CD4-positive, alpha-beta T cell treated with Interleukin-17A for 1 hour (primary cell): ENCODE results near the gene PLEKHH1.
"Not testable (repeated sequence)": the region's sequence is repeated elsewhere in the genome, so short reads cannot be mapped to it uniquely, and the experiment has no call there.

ENCODE experiments used
- DNase-seq: peaks from one replicate; pipeline ENCODE4 v3.0.0-alpha.2; 2020

PLEKHH1 gene

DNA sequence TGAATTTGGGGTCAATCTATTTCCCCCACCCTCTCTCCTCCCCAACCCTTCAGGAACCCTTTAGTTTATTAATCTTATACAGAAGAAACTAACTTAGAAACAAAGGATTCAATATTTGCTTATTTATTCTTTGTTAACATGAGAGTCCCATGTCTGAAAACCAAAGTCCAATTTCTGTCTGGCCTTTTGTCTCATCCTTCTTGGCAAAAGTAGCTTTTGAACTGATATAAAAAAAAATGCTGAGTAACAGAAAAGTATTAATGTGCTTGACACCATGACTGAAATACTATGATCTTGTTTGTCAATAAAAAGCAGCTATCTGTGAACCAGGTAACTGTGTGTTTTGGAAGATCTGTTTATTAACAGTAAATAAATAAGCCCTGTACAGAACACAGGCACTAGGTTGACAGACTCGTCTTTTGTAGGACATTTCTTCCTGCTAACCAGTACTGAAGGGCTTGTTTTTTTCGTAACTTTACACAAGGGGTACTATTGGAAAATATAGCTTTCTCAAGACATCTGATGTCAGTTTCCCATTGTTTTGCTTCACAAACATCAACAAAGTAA, 56.2 kb downstream of the PLEKHH1 start:
- DNase-seq = no peak

DNA sequence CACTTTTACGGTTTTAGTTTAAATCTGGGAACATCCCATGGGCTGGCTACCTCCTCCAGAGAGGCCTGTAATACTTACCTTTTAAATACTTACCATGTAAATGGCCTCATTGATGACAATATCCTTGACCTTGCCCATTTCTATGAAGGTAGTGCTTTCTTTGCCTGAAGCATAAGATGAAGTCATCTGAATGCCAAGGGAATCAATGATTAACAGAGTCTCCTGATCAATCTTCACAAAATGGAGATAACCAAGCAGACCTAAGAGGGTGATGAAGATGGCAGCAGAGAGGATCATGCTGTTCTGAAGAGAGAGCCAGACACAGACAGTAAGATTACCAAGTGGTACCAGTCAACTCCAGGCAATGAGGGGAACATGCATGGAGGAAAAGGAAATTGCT, 60.6 kb downstream of the PLEKHH1 start:
- not testable (repeated sequence) for DNase-seq

GRCh38 chr14:67595392-67595791, 62.3 kb downstream of the PLEKHH1 start:
- no peak for DNase-seq

GRCh38 chr14:67599698-67600561, 66.8 kb downstream of the PLEKHH1 start, which contains the start of gene PIGH:
TSS of gene PIGH (minus strand) at chr14:67600268. CDS start at chr14:67600203, 65 bp downstream.
- DNase-seq = peak; percentile 95

DNA sequence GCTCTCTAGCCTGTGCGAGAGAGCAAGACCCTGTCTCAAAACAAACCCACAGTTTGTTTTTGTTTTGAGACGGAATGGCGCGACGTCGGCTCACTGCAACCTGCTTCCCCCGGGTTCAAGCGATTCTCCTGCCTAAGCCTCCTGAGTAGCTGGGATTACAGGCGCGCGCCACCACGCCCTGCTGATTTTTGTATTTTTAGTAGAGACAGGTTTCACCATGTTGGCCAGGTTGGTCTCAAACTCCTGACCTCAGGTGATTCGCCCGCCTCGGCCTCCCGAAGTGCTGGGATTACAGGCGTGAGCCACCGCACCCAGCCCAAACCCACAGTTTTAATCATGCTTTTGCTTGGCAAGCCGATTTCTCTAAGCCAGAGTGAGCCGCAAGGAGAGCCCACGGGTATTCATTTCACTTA, 67.5 kb downstream of the PLEKHH1 start:
- not testable (repeated sequence) for DNase-seq

DNA sequence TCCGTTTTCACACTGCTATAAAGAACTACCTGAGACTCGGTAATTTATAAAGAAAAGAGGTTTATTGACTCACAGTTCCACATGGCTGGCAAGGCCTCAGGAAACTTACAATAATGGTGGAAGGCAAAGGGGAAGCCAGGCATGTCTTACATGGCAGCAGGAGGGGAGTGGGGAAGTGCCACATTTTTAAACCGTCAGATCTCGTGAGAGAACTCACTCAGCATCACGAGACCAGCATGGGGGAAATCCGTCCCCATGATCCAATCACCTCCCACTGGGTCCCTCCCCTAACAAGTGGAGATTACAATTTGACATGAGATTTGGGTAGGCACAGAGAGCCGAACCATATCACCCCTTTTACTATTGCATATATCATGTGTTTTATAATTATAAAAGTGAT, 69.0 kb downstream of the PLEKHH1 start:
- DNase-seq = no peak

GRCh38 chr14:67602995-67603545, 70.0 kb downstream of the PLEKHH1 start:
- no peak for DNase-seq

- no peak for DNase-seq
Measured at GRCh38 chr14:67607646-67608045, 74.6 kb downstream of the PLEKHH1 start.

- no peak for DNase-seq
Measured at GRCh38 chr14:67609642-67610310, 76.7 kb downstream of the PLEKHH1 start.

- DNase-seq = no peak
Measured at GRCh38 chr14:67610491-67610890, 77.4 kb downstream of the PLEKHH1 start.

DNA sequence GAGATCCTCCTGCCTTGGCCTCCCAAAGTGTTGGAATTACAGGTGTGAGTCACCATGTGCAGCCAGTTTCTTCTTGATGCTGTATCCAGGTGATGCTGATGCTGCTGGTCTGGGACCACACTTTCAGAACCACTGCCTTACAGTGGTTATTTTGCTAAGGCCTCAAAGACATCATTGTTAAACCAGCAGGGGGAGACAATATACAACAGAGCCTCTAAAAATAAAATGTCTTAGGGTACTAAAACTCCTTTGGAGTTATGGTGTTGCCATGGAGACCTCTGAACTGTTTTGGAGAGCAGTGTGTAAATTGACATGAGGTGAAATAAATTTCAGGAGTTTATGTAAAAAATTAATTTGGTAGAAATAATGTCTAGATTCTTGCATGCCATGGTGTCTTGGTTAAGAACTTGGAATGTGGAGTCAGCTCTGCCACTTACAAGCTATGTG, 85.5 kb downstream of the PLEKHH1 start:
- peak; percentile 90 for DNase-seq

DNA sequence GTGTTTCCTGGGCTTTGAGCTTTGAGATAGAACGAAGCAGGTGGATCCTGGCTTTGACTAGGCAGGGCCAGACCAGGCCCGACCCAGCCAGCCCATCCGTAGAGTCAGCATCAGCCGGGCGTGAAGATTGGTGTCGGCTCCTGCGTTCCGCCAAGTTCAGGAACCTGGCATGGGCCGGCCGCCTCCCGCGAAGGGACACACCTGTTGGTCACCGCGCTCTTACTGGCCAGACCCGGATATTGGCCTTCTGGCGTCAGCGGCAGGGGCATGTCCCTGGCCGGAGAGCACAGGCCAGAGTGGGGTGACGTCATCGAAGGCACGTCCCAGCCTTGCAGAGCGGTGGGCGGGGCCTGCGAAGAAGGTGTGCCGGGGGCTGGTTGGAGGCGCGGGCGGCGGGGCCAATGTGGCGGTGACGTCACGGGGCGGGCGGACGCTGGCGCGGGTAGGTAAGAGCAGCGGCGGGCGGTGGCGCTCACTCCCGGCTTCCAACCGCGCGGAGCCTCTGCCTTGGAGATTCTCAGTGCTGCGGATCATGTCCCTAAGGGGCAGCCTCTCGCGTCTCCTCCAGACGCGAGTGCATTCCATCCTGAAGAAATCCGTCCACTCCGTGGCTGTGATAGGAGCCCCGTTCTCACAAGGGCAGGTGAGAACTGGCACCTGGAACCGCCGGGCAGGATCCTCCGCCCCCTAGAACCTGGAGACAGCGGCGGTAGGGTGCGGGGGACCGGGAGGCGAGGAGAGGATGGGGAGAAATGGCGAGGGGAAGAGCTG, 86.5 kb downstream of the PLEKHH1 start, which contains the start of gene ARG2:
TSS of gene ARG2 (plus strand) at position 475 of the 771 bp plus-strand sequence. CDS start at position 533, 58 bp downstream.
- DNase-seq = peak; percentile 97

DNA sequence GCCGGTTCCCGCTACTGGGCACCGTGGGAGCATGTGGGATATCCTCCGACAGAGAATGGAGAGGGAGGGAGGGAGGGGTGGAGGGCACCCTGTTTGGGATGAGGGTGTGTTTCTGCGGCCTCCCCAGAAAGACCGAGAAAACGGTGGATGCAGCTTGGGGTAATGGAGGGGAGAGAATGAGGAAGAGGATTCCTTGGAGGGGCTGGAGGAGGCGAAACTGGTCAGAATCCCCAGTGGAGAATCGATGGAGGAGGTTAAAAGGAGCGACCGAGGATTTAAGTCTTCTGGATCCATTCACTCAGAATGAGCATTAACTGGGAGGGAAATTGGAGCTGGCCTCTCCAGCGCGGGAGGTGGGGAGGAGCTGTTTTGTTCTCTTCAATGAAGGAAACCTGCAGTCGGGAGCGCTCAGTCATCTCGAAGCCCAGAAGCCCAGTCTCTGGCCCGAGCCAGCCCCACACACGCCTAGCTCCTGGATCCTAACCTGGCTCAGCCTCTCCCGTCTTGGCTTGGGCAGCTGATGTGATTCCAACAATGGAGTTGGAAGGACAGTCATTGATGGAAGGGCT, 87.2 kb downstream of the PLEKHH1 start:
- DNase-seq = no peak

- DNase-seq = no peak
Measured at GRCh38 chr14:67622675-67623074, 89.6 kb downstream of the PLEKHH1 start.

- DNase-seq = no peak
Measured at GRCh38 chr14:67623114-67623513, 90.0 kb downstream of the PLEKHH1 start.

GRCh38 chr14:67626131-67626530, 93.0 kb downstream of the PLEKHH1 start:
- DNase-seq = not testable (repeated sequence)

DNA sequence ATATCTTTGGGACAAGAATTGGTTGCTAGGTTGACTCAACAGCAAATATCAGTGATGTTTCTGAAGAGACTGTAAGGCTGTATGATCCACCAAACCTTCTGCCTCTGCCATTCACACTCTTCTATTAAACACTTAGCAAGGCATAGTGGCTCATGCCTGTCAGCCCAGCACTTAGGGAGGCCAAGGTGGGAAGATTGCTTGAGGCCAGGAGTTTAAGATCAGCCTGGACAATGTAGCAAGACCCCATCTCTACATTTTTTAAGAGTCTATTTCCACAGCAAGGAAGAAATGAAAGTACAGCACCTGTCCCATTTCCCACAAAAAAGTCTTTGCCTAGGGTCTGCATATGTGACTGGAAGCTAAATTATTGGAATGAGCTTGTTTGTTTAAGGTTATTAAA, 94.4 kb downstream of the PLEKHH1 start:
- DNase-seq = no peak

- DNase-seq = no peak
Measured at GRCh38 chr14:67630186-67630585, 97.1 kb downstream of the PLEKHH1 start.

DNA sequence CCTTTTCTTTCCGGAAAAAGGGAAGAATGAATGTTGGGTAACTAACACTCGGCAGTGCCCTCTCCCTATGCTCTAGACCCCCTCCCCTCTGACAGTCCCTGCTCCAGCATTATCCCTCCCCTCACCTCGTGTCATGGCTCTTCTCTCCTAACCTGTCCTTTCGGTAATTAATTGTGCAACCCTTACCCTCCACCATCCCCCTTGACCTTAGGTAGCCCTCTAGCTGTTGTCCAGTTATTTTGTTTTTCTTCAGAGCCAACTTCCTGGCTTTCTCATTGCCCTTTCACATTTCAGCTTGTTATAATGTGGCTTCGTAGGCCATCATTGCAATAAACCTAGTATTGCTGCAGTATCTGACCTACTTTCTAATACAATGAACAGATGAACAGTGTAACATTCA, 97.8 kb downstream of the PLEKHH1 start:
- DNase-seq = no peak

DNA sequence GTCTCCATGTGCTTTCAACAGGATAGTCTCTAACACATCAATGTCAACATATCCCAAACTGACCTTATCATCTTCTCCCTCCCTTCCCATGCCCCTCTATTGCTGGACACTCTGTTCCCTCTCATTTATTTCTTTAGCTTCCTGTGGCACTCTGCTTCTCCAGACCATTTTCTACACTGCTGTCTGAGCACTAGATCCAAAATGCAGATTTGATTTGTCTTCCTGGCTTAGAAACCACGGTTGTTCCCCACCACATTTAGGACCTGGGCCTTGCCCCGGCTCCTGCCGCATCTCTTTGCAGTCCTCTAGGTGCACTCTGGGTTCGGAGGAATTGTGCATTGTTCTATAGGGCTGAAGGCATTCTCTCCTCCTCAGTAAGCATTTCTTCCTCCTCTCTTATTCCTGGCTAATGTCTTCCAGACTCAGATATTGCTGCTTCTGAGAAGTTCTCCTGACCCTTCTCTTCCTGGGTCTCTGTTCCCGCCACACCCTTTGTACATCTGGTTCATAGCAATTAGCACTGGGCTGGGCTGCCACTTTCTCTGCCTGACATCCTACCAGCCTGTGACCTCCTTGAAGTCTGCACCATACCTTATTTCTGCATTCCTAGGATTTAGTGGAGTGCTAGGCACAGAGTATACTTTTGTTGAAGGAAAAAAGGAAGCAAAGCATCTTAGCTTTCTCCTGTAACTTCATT, 100.5 kb downstream of the PLEKHH1 start:
- DNase-seq = no peak

- DNase-seq = no peak
Measured at GRCh38 chr14:67636361-67636919, 103.3 kb downstream of the PLEKHH1 start.
